DMS53 (cell line): ENCODE measurements around the gene LRRC18.

Experiments used
- DNase-seq: peaks from one replicate; lab custom pipeline; 2025; lab: John Stamatoyannopoulos, UW

LRRC18 gene

DNA sequence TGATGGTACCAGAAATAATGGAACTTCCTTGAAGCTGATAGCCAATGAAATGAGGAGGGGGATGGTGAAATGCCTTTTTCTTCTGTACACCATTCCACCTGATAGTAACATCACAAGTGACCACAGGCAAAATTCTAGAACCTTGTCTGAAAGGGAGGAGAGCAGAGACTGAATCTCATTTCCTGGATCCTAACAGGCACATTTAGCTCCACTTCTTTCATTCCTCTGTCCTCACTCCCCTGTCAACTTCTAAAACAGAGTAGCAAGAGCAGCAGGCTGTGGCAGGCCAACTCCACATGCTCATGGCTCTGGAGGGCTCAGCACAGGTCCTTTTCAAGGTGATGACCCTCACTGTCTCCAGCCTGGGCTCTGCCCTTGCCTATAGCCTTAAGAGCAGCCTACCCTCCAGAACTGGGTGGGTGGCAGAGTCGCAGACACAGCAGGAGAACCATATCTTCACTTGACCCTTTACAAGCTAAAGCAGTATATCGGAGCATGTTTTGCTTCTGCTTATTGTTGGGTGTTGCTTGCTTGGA, at the start of gene LRRC18:
Gene LRRC18, minus strand, starts transcription at position 51 of the 536 bp plus-strand sequence. CDS start 25,685 bp downstream, outside the sequence.
- DNase-seq, result no peak

- DNase-seq, result no peak
These were observed 46.0 kb upstream of the LRRC18 start for GRCh38 chr10:48985621-48986158.

DNA sequence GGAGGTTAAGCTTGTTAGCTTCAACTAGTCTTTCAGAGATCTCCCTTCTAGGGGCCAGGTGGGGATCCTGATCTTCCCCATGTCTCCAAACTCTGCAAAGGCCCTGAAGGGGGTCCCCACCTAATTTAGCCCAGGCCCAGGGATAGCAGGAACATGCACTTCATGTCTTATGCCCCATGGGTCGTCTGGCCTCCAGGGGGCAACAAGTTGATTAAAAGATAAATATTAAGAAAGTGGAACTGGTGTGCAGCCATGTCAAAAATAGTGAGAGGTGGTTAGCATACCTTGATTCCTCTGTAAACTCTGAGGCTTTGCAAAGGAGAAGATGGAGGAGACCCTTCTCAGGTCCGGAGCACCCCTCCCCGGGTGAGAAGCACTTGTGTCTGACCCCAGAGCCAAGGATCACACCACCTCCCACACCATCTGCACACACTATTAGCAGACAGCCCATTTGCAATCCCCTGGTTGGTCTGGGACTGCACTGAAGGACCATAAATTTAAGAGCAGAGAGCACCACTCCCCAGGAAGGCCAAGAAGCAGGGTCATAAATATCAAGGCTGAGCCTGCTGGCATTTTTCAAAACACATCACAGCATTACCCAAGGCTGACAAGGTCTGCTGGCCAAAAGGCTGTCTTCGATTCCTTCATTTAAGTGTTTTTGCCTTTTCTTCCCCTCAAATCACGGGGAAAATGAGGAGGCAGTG, 44.2 kb upstream of the LRRC18 start:
- DNase-seq, result no peak

DNA sequence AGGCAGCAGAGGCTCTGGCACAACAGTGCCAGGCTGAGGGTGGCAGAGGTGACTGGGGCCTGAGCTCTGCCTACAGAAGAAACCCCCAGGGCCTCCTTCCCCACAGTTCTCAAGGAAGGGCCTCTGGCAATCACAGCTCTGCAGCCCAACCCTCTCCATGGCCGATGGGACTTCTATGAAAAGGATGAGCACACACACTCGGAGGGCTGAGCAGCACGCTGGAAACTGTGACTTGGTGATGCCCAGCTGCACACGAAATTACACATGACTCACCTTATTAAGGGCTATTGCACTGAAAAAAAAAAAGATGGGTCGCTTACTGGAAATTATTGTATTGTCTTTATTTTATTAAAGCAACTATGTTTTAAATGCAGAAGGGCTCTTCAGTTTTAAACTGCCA, 42.9 kb upstream of the LRRC18 start:
- no peak for DNase-seq

DNA sequence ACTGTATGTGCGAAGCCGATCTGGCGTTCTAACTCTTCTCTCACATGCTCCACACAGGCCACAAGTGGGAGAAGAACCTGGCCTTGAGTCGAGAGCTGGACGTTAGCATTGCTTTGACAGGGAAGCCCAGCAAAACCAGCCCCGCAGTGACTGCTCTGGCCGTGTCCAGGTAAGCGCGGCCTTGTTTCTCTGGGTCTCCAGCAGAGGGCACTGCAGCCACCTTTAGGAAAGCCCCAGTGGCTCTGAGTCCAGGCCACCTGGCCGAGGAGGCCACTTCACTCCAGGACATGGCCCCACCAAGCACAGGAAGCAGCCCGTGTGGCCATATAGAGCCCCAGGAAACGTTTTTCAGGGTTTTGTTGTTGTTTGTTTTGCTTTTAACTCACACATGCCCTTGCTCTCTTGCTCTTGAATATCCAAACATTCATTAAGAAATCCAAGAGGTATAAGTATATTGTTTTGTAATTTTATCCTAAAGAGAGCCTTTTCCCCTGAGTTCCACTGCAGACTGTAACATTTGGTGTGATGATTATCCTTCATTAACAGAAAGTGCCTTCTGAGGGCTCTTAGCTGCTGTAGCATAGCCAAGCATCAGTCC, 41.8 kb upstream of the LRRC18 start:
- peak; percentile 90 for DNase-seq

- DNase-seq, result no peak
These were observed 38.7 kb upstream of the LRRC18 start for GRCh38 chr10:48978318-48978717.

DNA sequence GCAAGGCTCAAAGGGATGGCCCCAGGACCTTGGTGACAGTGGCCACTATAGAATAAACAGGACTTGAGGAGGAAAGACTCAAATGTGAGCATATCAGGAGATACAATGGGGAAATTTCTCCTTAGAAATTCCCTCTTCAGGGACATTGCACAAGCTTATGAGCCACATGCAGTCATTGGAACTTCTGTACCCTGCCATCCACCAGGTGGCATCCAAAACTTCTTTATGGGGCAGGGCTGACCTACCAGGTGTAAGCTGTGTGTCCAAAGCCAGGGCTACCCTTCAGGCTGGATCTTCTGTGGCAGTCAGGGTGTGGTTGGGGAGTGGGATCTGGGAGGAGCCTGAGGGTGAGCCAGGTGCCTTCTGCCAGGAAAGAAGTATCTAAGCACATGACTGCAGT, 36.6 kb upstream of the LRRC18 start:
- peak; percentile 67 for DNase-seq

DNA sequence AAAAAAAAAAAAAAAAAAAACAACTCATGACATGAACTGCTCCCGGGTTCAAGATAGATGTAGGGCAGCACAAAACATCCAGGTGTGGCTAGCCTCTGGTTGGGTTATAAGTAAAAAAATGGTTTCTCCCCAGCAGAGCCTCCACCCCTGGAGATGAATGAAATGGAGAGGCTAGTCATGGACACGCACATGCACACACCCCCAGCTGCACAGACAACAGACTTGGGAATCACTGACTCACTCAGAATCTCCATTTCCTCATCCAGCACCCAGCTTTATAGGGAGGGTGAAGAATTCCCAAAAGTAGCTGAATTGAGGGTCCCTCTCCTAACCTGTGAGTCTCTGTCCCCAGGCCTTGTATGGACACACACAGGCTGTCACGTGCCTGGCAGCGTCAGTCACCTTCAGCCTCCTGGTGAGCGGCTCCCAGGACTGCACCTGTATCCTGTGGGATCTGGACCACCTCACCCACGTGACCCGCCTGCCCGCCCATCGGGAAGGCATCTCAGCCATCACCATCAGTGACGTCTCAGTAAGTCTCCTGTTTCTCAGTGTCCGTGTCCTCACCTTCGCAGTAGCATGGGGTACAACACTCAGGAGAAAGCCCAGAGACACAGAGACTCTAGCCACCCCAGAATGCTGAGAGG, 35.0 kb upstream of the LRRC18 start:
- no peak for DNase-seq

DNA sequence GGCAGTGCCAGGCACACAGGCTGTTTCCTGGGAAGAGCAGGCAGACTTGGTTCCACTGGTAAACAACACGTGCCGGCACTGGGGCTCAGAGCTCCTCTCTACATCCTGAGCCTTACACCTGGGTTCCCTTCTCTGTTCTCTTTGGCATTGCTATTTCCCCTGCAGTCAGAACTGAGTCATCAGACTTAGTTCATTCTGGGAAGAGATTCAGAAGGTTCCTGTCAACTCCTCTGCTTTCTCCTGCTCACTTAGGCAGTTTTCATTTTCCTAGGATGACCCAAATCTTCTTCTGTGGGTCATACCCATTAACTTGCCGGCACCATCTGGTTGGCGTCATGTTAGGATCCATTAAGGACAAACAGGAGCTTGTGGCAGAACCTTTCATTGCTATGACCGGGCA, 33.4 kb upstream of the LRRC18 start:
- DNase-seq, result no peak

DNA sequence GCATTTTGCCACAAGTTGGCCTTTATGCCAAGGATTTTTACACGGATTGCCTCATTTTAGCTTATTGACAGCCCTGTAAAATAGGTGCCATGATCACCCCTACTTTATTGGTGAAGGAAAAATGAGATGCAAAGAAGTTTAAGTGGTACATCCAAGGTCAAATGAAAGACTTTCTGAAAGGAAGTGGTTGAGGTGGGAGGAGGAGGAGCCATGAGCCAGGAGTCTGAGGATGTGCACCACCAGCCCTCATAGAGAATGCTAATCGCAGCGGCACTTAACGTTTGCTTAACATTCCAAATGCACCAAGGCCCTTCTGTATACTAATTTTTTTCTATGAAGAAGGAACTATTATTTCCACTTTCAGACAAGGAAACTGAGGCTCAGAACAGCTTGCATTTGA, 31.0 kb upstream of the LRRC18 start:
- no peak for DNase-seq

DNA sequence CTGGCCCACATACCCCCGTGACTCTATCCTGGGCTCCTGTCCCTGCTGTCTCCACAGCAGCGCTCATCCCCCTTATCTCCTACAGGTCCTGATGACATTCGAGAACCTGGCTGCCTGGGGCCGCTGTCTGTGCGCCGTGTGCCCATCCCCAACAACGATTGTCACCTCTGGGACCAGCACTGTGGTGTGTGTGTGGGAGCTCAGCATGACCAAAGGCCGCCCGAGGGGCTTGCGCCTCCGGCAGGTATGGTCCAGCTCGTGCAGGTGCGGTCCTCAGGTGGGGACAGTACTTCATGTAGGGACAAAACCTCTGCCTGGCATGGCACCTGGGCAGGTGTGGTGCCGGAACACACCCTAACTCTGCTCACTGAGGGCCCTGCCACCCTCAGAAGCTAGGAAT, 30.4 kb upstream of the LRRC18 start:
- no peak for DNase-seq

DNA sequence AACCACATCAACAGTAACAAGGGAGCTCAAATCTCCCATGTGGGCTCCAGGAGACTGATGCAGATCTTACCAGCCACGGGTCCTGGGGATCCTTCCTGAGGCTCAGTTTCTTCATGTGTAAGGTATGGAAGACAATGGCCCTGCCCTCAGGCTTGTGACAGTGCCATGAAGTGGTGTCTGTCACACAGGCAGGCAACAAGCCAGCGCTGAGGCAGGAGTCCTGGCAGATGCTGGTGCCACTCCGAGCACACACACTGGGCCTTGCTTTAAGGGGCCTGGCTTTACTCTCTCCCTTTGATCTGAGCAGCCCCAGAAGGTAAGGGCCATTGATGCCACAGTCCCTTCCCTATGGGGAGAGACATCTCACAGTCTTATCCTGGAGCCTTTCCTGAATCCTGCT, 28.4 kb upstream of the LRRC18 start:
- no peak for DNase-seq

- DNase-seq, result no peak
These were observed 25.8 kb upstream of the LRRC18 start for GRCh38 chr10:48965460-48965859.

DNA sequence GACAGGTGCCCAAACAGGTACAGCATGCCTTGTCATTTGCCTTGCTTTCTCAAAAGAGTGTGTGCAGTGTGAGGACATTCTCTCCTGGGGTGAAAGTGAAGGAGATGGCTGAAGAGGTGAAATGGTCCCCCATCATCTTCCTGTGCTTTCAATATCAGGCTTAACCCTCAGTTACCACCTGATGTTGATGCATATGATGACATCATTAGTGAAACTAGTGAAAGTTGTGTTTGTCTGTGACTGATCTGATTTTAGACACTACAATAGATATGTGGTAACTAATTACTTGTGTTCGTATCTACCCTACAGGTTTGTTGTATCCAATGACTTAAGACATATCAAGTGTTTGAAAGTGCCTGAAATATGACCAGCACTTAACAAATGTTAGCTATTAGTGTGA, 24.4 kb upstream of the LRRC18 start:
- DNase-seq, result no peak

GRCh38 chr10:48958598-48959190, 19.1 kb upstream of the LRRC18 start:
- DNase-seq, result peak; percentile 53

- DNase-seq, result no peak
These were observed 17.9 kb upstream of the LRRC18 start for GRCh38 chr10:48957361-48958151.

DNA sequence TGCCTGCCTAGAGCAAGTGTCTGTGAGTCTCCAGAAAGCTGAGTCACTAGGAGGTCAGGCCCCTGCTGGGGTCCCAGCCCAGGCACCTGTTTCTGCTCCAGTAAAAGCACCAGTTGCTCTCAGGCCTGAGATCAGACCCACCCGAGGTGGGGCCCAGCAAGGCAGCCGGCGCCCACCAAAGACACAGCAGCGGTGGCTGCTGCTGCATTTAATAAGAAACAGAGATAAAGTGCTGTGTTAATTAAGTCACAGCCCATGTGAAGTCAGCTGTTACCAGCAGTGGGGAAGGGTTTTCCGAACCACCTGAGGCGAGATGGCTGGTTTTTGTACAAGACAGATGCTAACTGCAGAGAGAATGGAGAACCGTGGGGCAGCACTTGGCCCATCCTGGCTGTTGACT, 12.1 kb upstream of the LRRC18 start:
- DNase-seq, result no peak

DNA sequence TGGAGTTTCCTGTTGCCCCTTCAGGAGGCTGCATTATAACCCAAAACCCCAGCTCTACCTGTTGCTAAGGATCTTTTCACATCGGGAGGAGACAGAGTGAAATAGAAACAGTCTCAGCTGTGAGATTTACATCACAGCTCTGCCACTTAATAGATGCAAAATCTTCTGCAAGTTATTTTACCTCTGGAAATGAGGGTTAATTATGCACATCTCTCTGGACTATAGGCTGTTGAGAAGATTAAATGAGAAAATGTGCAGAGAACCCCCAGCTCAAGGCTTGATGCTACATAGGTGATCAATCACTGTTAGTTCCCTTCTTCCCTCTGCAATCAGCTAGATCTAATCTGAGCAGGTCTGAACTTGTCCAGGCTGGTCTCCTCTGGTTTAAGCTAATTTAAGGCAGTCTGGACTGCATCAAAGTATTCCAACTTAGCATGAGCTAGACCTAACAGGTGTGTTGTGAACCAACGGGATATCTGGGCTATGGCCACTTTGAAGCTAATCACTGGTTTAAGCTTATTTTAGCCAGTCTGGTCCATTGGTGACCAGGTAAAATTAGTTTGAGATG, 8.9 kb upstream of the LRRC18 start:
- no peak for DNase-seq

- DNase-seq, result no peak
These were observed 8.2 kb upstream of the LRRC18 start for GRCh38 chr10:48947690-48948469.

DNA sequence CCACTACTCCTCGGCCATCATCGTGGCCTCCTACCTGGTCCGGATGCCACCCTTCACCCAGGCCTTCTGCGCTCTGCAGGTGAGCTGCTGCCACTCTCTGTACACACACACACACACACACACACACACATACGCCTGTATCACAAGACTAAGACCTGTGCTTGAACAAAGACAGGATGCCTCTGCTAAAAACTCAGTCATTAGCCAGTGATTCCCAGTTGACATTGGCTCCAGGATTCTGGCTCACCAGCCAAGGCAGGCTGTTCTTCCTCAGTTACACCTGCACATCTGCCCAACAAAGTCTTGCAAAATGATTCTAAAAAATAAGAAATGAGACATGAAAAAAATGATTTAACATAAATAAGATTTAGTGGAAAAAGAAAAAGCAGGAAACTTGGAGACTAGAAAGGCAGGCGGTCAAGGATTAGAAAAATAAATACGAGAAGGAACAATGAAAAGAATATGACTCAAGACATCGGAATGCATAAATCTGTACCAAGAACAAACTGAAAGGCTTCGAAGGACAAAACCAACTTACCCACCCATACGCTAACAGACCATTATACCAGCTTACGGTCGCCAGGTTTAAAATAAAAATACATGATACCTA, 7.4 kb upstream of the LRRC18 start:
- DNase-seq, result no peak
